ENCODE data around the gene CCDC78.

GRCh38 chr16:770411-770810 lies 44.2 kb upstream of the CCDC78 start:
- TF ChIP-seq EZH2phosphoT487 (IDR thresholded peaks at IDR 0.05; ENCODE audit: borderline replicate concordance) (no peak), CTCF (conservative IDR thresholded peaks at IDR 0.05; ENCODE audit: low read length) (no peak)
